HL-60 (cell line): ENCODE measurements around the gene DCP2.

Experiments
- DNase-seq, 2 experiments: peaks; one replicate each; pipeline ENCODE4 v3.0.0-alpha.2; 2010 to 2020; ENCODE audit warnings: low read depth in 1 of 2, low spot score in 1 of 2
- H3K27ac ChIP-seq: fragments of 250-450 bp; sonication (Bioruptor Pico); replicated peaks from 2 replicates; pipeline ENCODE4 v1.5.1; 2020; ENCODE audit warnings: mild to moderate bottlenecking, moderate library complexity
- H3K27me3 ChIP-seq: fragments of 250-450 bp; sonication (Bioruptor Pico); 2 replicates; pipeline ENCODE4 v1.5.1; 2021; ENCODE audit warnings: mild to moderate bottlenecking, moderate library complexity; ENCODE audit not compliant: insufficient read depth, poor library complexity, severe bottlenecking
- H3K4me3 ChIP-seq: replicated peaks from 2 replicates; pipeline ENCODE4 v1.5.1; 2011; ENCODE audit warnings: mild to moderate bottlenecking, control low read depth, low read length; ENCODE audit not compliant: insufficient read depth
- GABPA ChIP-seq: IDR thresholded peaks from 2 replicates; pipeline ENCODE4 v1.6.1; 2012; ENCODE audit warnings: low read depth
- POLR2AphosphoS5 ChIP-seq: IDR thresholded peaks from 2 replicates; pipeline ENCODE4 v1.6.1; 2012; ENCODE audit warnings: low read depth
- SPI1 ChIP-seq: IDR thresholded peaks from 2 replicates; pipeline ENCODE4 v1.6.1; 2012; ENCODE audit warnings: low read depth, mild to moderate bottlenecking, borderline replicate concordance
- TF ChIP-seq, protein P1 (sequence below): IDR thresholded peaks from one replicate; pipeline ENCODE4 v1.5.1; 2011; ENCODE audit warnings: low read length, control low read depth, inconsistent platforms; ENCODE audit not compliant: insufficient read depth
- TF ChIP-seq, protein P2 (sequence below): IDR thresholded peaks from 2 replicates; pipeline ENCODE4 v1.6.1; 2012; ENCODE audit warnings: low read depth; ENCODE audit not compliant: insufficient replicate concordance

Gene DCP2

GRCh38 chr5:113005454-113005853 is 28.9 kb downstream of the DCP2 start:
- TF ChIP-seq SPI1 (no peak), GABPA (no peak), POLR2AphosphoS5 (no peak)
- TF ChIP-seq, protein P1, sequence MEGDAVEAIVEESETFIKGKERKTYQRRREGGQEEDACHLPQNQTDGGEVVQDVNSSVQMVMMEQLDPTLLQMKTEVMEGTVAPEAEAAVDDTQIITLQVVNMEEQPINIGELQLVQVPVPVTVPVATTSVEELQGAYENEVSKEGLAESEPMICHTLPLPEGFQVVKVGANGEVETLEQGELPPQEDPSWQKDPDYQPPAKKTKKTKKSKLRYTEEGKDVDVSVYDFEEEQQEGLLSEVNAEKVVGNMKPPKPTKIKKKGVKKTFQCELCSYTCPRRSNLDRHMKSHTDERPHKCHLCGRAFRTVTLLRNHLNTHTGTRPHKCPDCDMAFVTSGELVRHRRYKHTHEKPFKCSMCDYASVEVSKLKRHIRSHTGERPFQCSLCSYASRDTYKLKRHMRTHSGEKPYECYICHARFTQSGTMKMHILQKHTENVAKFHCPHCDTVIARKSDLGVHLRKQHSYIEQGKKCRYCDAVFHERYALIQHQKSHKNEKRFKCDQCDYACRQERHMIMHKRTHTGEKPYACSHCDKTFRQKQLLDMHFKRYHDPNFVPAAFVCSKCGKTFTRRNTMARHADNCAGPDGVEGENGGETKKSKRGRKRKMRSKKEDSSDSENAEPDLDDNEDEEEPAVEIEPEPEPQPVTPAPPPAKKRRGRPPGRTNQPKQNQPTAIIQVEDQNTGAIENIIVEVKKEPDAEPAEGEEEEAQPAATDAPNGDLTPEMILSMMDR, result no peak
- TF ChIP-seq, protein P2, sequence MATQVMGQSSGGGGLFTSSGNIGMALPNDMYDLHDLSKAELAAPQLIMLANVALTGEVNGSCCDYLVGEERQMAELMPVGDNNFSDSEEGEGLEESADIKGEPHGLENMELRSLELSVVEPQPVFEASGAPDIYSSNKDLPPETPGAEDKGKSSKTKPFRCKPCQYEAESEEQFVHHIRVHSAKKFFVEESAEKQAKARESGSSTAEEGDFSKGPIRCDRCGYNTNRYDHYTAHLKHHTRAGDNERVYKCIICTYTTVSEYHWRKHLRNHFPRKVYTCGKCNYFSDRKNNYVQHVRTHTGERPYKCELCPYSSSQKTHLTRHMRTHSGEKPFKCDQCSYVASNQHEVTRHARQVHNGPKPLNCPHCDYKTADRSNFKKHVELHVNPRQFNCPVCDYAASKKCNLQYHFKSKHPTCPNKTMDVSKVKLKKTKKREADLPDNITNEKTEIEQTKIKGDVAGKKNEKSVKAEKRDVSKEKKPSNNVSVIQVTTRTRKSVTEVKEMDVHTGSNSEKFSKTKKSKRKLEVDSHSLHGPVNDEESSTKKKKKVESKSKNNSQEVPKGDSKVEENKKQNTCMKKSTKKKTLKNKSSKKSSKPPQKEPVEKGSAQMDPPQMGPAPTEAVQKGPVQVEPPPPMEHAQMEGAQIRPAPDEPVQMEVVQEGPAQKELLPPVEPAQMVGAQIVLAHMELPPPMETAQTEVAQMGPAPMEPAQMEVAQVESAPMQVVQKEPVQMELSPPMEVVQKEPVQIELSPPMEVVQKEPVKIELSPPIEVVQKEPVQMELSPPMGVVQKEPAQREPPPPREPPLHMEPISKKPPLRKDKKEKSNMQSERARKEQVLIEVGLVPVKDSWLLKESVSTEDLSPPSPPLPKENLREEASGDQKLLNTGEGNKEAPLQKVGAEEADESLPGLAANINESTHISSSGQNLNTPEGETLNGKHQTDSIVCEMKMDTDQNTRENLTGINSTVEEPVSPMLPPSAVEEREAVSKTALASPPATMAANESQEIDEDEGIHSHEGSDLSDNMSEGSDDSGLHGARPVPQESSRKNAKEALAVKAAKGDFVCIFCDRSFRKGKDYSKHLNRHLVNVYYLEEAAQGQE, result no peak
- peak in 1 of 2 experiments; percentile 17 for DNase-seq
- Histone ChIP-seq H3K4me3 (no peak overlapping the region), H3K27ac (no peak overlapping the region; the same call in 1 of the 2 replicates), H3K27me3 (no peaks in the 10 kb centered on the region)

DNA sequence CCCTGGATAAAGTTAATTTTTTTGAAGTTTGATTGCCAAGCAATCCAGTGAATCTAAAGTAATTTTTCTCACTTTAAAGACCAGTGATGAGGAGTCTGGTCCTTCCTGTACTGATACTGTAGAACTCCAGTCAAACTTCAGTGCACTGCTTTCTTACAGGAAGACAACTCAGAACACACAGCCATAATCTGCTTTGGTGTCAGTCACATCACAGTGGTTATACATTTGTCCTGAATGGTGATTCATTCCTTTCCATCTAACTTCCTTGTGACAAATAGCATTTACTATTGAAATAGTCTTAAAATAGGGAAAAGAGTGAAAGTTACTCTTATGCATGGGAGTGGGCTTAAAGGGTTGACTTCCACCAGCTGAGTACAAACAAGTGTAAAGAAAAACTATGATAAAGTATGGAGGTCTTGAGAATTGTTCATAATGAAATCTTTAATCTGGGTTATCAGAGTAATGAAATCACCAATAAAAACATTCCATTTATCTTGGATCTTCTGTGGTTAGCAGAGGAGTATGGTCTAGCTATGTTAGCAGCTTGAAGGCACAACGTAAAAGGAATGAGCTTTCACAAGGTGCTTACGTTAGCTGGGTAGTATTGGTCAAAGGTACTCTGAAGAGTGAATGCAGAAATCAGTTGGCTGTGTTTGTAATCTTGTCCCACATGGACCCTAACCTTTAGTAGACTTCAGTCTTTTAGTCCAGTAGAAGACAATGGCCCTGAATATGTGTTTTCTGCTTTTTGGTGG is 41.5 kb downstream of the DCP2 start:
- no peak for DNase-seq
- no peaks in the 10 kb centered on the region for H3K27me3 ChIP-seq
- TF ChIP-seq GABPA, result no peak
- TF ChIP-seq POLR2AphosphoS5, result no peak
- no peak for TF ChIP-seq SPI1
- TF ChIP-seq, protein P1, result no peak
- TF ChIP-seq, protein P2, result no peak
- no peak overlapping the region for H3K4me3 ChIP-seq
- H3K27ac ChIP-seq, result no peak overlapping the region

- H3K27me3 ChIP-seq, result no peaks in the 10 kb centered on the region
- DNase-seq, result no peak
- H3K4me3 ChIP-seq, result no peak overlapping the region
- TF ChIP-seq SPI1, result no peak
- H3K27ac ChIP-seq, result no peak overlapping the region
Observed at GRCh38 chr5:113020461-113021273, 44.1 kb downstream of the DCP2 start.

GRCh38 chr5:113022661-113023060 is 46.1 kb downstream of the DCP2 start:
- no peak overlapping the region for H3K4me3 ChIP-seq
- no peak for DNase-seq
- no peak for TF ChIP-seq POLR2AphosphoS5
- TF ChIP-seq, protein P2, result no peak
- TF ChIP-seq, protein P1, result no peak
- TF ChIP-seq SPI1, result no peak
- no peak for TF ChIP-seq GABPA
- no peak overlapping the region for H3K27ac ChIP-seq
- no peaks in the 10 kb centered on the region for H3K27me3 ChIP-seq
